ENCODE measurements around the gene NXPE3.

GRCh38 chr3:101730839-101731238 lies 48.2 kb upstream of the NXPE3 start:
- TF ChIP-seq CTCF (IDR thresholded peaks at IDR 0.05) (no peak), EZH2 (IDR thresholded peaks at IDR 0.05) (no peak), EZH2phosphoT487 (IDR thresholded peaks at IDR 0.05) (no peak)

Data from neural progenitor cell (in vitro differentiated cells).